IPS DF 4.7 (cell line): Measurements from ENCODE around the gene DOP1B.
A peak's percentile ranks its signal among the peaks of the same experiment; 100 is the strongest.
"Not testable (repeated sequence)": the region's sequence is repeated elsewhere in the genome, so short reads cannot be mapped to it uniquely, and the experiment has no call there.

Source experiments
- DNase-seq: peaks from one replicate; pipeline ENCODE4 v3.0.0-alpha.2; 2013; ENCODE audit warnings: low spot score; ENCODE audit errors: extremely low read depth

The DOP1B gene

GRCh38 chr21:36135391-36136102 is 21.1 kb upstream of the DOP1B start:
- no peak for DNase-seq

GRCh38 chr21:36139791-36140190 is 16.8 kb upstream of the DOP1B start:
- not testable (repeated sequence) for DNase-seq

GRCh38 chr21:36141513-36141925 is 15.1 kb upstream of the DOP1B start:
- peak; percentile 92 for DNase-seq

GRCh38 chr21:36144233-36144632 is 12.4 kb upstream of the DOP1B start:
- not testable (repeated sequence) for DNase-seq

- no peak for DNase-seq
Measured at GRCh38 chr21:36145259-36145658, 11.4 kb upstream of the DOP1B start.

GRCh38 chr21:36147911-36148310 is 8.7 kb upstream of the DOP1B start:
- no peak for DNase-seq

GRCh38 chr21:36148886-36149285 is 7.7 kb upstream of the DOP1B start:
- no peak for DNase-seq

GRCh38 chr21:36149788-36150711 is 6.6 kb upstream of the DOP1B start:
- DNase-seq = no peak

DNA sequence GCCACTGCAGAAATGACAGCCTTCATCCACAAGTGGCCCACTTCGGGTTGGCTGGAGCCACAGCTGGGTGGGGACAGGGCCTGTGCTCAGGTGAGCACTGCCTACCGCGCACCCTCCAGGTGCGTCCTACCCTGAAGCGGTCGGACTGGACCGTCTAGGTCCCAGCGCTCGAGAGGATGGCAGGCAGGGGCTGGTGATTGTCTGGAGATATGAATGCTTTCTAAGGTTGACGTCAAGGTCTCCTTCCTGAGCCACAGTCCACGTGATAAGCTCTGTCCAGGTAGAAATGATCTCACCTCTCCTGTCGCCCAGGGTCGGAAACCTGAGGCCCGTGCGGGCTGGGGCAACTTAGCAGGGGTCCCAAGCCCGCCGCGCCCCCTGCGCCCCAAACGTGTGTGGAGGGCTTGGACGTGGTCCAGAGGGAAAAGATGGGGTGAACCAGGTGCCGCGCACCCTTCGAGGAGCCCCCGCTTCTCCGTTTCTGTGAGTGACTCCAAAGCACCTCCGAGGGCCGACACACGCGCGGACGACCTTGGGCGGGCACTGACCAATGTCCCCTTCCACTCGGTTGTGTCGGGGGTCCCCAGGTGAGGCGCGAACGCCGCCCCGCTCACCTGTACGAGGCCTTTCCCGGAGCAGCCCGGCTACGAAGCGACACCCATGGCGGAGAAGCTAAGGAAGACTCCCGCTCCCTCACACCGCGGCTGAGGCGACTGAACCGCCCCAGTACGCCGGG is 853 bp upstream of the DOP1B start:
- no peak for DNase-seq

DNA sequence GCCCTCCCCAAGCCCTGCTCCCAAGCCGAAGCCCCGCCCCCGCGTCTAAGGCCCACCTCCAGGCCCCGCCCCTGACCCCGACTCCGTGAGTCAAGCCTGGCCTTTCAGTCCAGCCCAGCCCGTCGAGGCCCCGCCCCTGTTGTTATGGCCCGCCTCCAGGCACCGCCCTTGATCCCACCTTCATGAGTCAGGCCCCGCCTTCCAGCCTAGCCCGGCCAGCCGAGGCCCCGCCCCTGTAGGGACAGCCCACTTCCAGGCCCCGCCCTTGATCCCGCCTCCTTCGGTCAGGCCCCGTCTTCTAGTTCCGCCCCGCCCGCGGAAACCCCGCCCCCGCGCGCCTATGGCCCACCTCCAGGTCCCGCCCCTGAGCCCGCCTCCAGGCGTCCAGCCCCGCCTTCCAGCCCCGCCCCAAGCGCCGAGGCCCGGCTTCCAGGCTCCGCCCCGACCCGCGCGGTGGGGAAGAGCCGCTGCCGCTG is 247 bp upstream of the DOP1B start:
- DNase-seq = no peak

DNA sequence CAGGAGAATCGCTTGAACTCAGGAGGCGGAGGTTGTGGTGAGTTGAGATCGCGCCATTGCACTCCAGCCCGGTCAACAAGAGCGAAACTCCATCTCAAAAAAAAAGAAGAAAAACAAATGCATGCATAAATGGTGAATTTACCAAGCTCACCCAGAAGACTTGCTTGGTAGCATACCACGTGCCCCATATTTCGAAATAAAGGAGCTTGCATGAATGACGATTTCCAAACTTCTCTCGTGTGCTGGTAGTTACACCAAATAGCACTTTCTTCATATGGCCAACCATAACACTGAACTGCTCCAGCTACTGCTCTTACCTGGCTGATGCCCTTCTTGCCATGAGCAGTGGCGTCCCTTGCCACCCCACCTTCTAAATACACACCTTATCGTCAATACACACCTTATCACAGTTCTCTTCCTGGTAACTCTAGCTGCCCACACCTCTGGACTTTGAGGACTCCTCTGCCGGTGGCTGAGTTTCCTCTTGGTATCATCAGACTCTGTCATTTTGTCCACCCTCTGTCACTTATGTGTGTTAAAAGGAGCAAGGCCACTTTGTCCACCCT is 2.8 kb downstream of the DOP1B start:
- DNase-seq = no peak

DNA sequence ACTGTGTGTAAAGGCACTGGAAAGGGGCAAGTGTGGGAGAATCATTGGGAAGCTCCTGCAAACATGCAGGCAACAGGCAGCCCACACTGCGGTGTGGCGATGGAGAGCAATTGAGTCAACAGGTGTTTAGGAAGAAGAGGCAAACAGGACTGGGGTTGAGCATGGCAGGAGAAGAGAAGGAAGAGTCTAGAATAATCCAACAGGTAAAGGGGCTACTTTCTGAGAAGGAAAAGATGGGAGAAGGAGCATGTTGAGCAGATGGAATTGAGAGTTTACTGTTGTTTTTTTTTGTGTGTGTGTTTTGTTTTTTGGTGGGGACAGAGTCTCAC is 4.2 kb downstream of the DOP1B start:
- no peak for DNase-seq

DNA sequence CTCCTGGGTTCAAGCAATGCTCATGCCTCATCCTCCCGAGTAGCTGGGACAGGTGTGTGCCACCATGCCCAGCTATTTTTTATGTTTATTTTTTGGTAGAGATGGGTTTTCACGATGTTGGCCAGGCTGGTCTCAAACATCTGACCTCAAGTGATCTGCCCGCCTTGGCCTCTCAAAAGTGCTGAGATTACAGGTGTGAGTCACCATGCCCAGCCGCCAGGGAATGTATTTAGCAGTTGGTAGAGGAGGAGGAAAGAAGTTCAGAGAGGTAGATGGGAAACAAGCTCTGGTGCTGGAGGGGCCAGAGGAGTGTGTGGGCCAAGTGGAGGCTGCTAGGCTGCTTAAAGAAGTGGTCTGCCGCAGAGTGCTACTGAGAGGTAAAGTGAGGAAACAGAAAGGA is 6.0 kb downstream of the DOP1B start:
- no peak for DNase-seq

GRCh38 chr21:36163750-36164741 is 7.4 kb downstream of the DOP1B start:
- no peak for DNase-seq

DNA sequence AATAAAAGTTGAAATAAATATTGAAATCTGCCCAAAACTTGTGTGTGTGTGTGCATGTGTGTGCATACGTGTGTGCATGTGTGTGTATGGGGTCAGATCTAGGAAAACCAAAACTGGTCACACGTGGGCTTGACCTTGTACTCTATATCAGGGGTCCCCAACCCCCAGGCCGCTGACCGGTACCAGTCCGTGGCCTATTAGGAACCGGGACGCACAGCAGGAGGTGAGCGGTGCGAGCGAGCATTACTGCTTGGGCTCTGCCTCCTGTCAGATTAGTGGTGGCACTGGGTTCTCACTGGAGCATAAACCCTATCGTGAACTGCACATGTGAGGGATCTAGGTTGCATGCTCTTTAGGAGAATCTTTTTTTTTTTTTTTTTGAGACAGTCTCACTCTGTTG is 8.7 kb downstream of the DOP1B start:
- DNase-seq = no peak

DNA sequence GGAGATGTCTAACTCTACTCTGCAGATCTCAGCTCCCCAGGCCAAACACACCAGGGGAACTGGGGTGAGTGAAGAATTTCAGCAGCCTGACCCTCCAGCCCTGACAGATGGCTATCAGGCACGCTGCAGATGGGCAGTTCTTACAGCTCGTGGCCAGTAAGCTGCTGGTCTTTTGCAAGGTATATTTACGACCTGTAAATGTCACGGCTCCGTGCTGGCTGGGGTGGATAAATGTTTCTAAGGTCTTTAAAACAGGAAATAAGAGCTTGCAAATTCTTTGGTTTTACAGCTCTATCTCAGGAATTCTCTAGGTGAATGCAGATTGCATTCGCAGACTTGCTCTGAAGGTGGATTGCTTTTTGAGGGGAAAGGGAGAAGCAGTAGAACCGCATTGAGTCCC is 10.1 kb downstream of the DOP1B start:
- no peak for DNase-seq

- no peak for DNase-seq
Measured at GRCh38 chr21:36167541-36167940, 10.9 kb downstream of the DOP1B start.

DNA sequence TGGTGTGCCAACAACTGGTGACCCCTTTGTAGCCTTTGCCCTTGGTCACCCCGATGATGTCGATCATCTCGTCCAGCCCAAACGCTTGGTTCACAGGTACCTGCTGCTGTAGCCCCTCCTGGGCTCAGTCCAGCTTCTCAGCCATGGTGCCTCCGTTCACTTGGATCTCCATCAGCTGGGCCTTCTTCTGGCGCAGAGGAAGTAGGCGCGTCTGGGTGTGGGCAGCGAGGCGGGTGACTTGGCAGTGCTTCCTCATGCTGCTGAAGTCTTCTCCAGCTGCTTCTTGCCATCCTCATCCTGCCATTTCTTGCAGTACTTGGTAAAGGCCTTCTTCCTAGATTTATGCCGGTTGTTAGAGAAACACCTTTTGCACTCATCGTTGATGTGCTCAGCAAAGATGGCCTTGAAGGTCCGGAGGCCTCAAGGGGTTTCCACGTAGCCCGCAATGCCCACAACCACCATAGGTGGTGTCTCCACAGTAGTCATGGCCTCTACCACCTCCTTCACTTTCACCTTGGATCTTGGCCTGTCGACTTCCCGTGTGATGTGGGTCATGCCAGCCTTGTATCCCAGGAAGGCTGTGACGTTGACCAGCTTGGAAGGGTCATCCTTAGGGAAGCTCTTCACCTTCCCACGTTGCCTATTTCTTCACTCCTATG is 13.0 kb downstream of the DOP1B start:
- no peak for DNase-seq

- DNase-seq = no peak
Measured at GRCh38 chr21:36170823-36171222, 14.2 kb downstream of the DOP1B start.

DNA sequence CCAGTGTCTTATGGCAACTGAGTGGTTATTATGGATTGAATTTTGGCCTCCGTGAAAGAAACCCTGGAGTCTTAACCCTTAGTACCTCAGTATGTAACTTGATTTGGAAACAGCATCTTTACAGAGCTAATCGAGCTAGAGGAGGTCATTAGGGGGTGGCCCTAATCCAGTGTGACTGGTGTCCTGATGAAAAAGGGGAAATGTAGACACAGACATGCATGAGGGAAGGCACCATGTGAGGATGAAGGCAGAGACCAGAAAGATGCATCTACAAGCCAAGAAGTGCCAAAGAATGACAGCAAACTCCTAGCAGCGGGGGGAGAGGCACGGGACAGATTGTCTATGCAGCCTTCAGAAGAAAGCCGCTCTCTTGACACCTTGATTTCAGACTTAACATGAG is 14.7 kb downstream of the DOP1B start:
- DNase-seq = no peak
